SK-N-SH treated with all-trans-retinoic acid at 6 μM for 48 hours (cell line): ENCODE data around the gene RER1.

Experiments
- ARNTL ChIP-seq: fragments of 450-650 bp; formaldehyde crosslinking; IDR thresholded peaks from 2 replicates; pipeline ENCODE4 v1.5.0; 2020; ENCODE audit warnings: low read depth, mild to moderate bottlenecking, moderate library complexity, borderline replicate concordance
- CREB5 ChIP-seq: fragments of 250-450 bp; sonication (Bioruptor Pico); IDR thresholded peaks from 2 replicates; pipeline ENCODE4 v1.5.1; 2020; ENCODE audit warnings: low read depth, mild to moderate bottlenecking, moderate library complexity
- ESRRG ChIP-seq: fragments of 250-450 bp; sonication (Bioruptor Pico); IDR thresholded peaks from 2 replicates; pipeline ENCODE4 v1.6.1; 2021; ENCODE audit warnings: mild to moderate bottlenecking
- GLIS3 ChIP-seq: fragments of 250-450 bp; sonication (Bioruptor Pico); IDR thresholded peaks from 2 replicates; pipeline ENCODE4 v1.5.0; 2020; ENCODE audit warnings: mild to moderate bottlenecking, moderate library complexity
- PATZ1 ChIP-seq: fragments of 250-450 bp; sonication (Bioruptor Pico); IDR thresholded peaks from 2 replicates; pipeline ENCODE4 v1.8.0; 2020; ENCODE audit warnings: mild to moderate bottlenecking, moderate library complexity, borderline replicate concordance
- POU6F1 ChIP-seq: fragments of 250-450 bp; sonication (Bioruptor Pico); IDR thresholded peaks from 2 replicates; pipeline ENCODE4 v1.8.0; 2021; ENCODE audit warnings: low read depth, mild to moderate bottlenecking, moderate library complexity, borderline replicate concordance
- PPARA ChIP-seq: fragments of 250-450 bp; sonication (Bioruptor Pico); IDR thresholded peaks from 2 replicates; pipeline ENCODE4 v1.5.0; 2020; ENCODE audit warnings: mild to moderate bottlenecking, borderline replicate concordance
- SNAI2 ChIP-seq: fragments of 250-450 bp; sonication (Bioruptor Pico); IDR thresholded peaks from 2 replicates; pipeline ENCODE4 v1.5.0; 2020; ENCODE audit warnings: mild to moderate bottlenecking, moderate library complexity
- TOX ChIP-seq: fragments of 250-450 bp; sonication (Bioruptor Pico); IDR thresholded peaks from 2 replicates; pipeline ENCODE4 v1.8.0; 2021; ENCODE audit warnings: mild to moderate bottlenecking, moderate library complexity, borderline replicate concordance
- TSHZ2 ChIP-seq: fragments of 250-450 bp; sonication (Bioruptor Pico); IDR thresholded peaks from 2 replicates; pipeline ENCODE4 v1.5.0; 2020; ENCODE audit warnings: mild to moderate bottlenecking, moderate library complexity
- ZFP3 ChIP-seq: fragments of 250-450 bp; sonication (Bioruptor Pico); IDR thresholded peaks from 2 replicates; pipeline ENCODE4 v1.5.0; 2020; ENCODE audit warnings: mild to moderate bottlenecking, moderate library complexity
- ZFP30 ChIP-seq: fragments of 450-650 bp; formaldehyde crosslinking; IDR thresholded peaks from 2 replicates; pipeline ENCODE4 v1.5.0; 2022; ENCODE audit warnings: mild to moderate bottlenecking, moderate library complexity
- ZNF565 ChIP-seq: fragments of 450-650 bp; formaldehyde crosslinking; conservative IDR thresholded peaks from 2 replicates; pipeline ENCODE4 v1.5.0; 2020; ENCODE audit warnings: low read depth, mild to moderate bottlenecking, moderate library complexity
- ZNF8 ChIP-seq: fragments of 450-650 bp; formaldehyde crosslinking; IDR thresholded peaks from 2 replicates; pipeline ENCODE4 v1.5.0; 2020; ENCODE audit warnings: mild to moderate bottlenecking, moderate library complexity

GRCh38 chr1:2348346-2349325 is 43.0 kb upstream of the RER1 start:
- TF ChIP-seq ZFP3 (CRISPR knock-in tag), result no peak
- no peak for TF ChIP-seq GLIS3 (CRISPR knock-in tag)
- no peak for TF ChIP-seq SNAI2
- TF ChIP-seq PPARA (CRISPR knock-in tag), result no peak
- no peak for TF ChIP-seq PATZ1 (CRISPR knock-in tag)
- TF ChIP-seq TSHZ2, result no peak
- TF ChIP-seq POU6F1, result no peak
- no peak for TF ChIP-seq CREB5 (CRISPR knock-in tag)
- no peak for TF ChIP-seq TOX (CRISPR knock-in tag)
- no peak for TF ChIP-seq ZFP30 (CRISPR knock-in tag)
- no peak for TF ChIP-seq ZNF565 (CRISPR knock-in tag)
- no peak for TF ChIP-seq ZNF8
- TF ChIP-seq ESRRG (CRISPR knock-in tag), result no peak
- TF ChIP-seq ARNTL (CRISPR knock-in tag), result no peak
